Measurements from ENCODE around the gene CXCL11. TPM values are rescaled to one million over a fixed set of nuclear protein-coding genes. Genes with fewer than 3 reads are reported as not detected.

CXCL11 gene
- not detected in 2 replicates for polyA plus RNA-seq (2011; rRNA removed)
- not detected in 2 replicates for polyA plus RNA-seq (2012; cell fraction: cytosol; rRNA removed)
- not detected in 2 replicates for polyA plus RNA-seq (2012; cell fraction: nucleus; rRNA removed)
- not detected in 3 replicates for polyA plus RNA-seq (2017; fragmentation: RNase III; extraction: RNeasy Plus Mini Kit Qiagen cat#74134 plus additional on column Dnase treatment)
- polyA minus RNA-seq (2011; rRNA and poly(A)+ RNA removed): not detected in 2 replicates

- no peak within 1 kb of the TSS for H3K4me2 ChIP-seq
- H3K9me3 ChIP-seq: no peaks in the 10 kb centered on the region
- DNase-seq (ENCODE audit: low read depth in 1 of 2, low spot score in 1 of 2) (no peak), FAIRE-seq (no peak), ATAC-seq (no peak)
- POLR2A ChIA-PET: no interaction called here
- CTCF ChIA-PET: interaction anchor here (1.1 kb wide), 1 partner anchor 41 kb away, joined by 4 read pairs; no protein-coding TSS in a partner anchor
- 86% methylated on average over 2 of the region's 2 CpGs for WGBS (ENCODE audit: missing lambda C conversion rate)
- H3K27ac ChIP-seq: no peak within 1 kb of the TSS
- TF ChIP-seq SMC3 (IDR thresholded peaks at IDR 0.05) (no peak), FOXS1 (CRISPR knock-in tag; IDR thresholded peaks at IDR 0.05) (no peak), CHD2 (IDR thresholded peaks at IDR 0.05; ENCODE audit: low read length, partially characterized antibody) (no peak), EHMT2 (IDR thresholded peaks at IDR 0.05; ENCODE audit: low read depth) (no peak), CHD4 (IDR thresholded peaks at IDR 0.05; ENCODE audit: borderline replicate concordance) (no peak), RNF2 (IDR thresholded peaks at IDR 0.05; ENCODE audit: borderline replicate concordance, low read depth) (no peak), HDAC2 (IDR thresholded peaks at IDR 0.05) (no peak), ZNF302 (CRISPR knock-in tag; IDR thresholded peaks at IDR 0.05) (no peak), TFCP2L1 (CRISPR knock-in tag; IDR thresholded peaks at IDR 0.05) (no peak), SREBF2 (IDR thresholded peaks at IDR 0.05) (no peak), NR3C1 (IDR thresholded peaks at IDR 0.05) (no peak), KDM1A (IDR thresholded peaks at IDR 0.05; ENCODE audit: low read depth) (no peak), CBX2 (IDR thresholded peaks at IDR 0.05; ENCODE audit: borderline replicate concordance, low read depth) (no peak), TP53 (CRISPR knock-in tag; IDR thresholded peaks at IDR 0.05) (no peak), REST (IDR thresholded peaks at IDR 0.05) (no peak), ZSCAN20 (CRISPR knock-in tag; IDR thresholded peaks at IDR 0.05) (no peak), BHLHE40 (IDR thresholded peaks at IDR 0.05; ENCODE audit: low read depth, low read length) (no peak), ELK1 (IDR thresholded peaks at IDR 0.05; ENCODE audit: low read depth, low read length) (no peak), HOXA7 (CRISPR knock-in tag; IDR thresholded peaks at IDR 0.05) (no peak), RARB (CRISPR knock-in tag; IDR thresholded peaks at IDR 0.05) (no peak)
- no peak within 1 kb of the TSS for H3K4me3 ChIP-seq
- no peaks in the 10 kb centered on the region for H3K4me1 ChIP-seq
Measured at GRCh38 chr4:76035799-76036380, at the start of gene CXCL11. TSS of gene CXCL11 (minus strand) at chr4:76036070. CDS start at chr4:76035987, 83 bp downstream.

GRCh38 chr4:76084542-76084941 lies 48.7 kb upstream of the CXCL11 start:
- DNase-seq (ENCODE audit: low read depth in 1 of 2, low spot score in 1 of 2) (no peak), ATAC-seq (no peak), FAIRE-seq (no peak)
- WGBS (ENCODE audit: missing lambda C conversion rate): 57% methylated on average over 1 of the region's 1 CpG
- Histone ChIP-seq H3K9me3 (no peaks in the 10 kb centered on the region), H3K4me3 (no peak overlapping the region), H3K27ac (no peak overlapping the region), H3K4me1 (no peaks in the 10 kb centered on the region), H3K4me2 (no peak overlapping the region)
- CTCF ChIA-PET: interaction anchor here (1.0 to 2.0 kb wide), 3 partner anchors 13 to 89 kb away, joined by 3 to 6 read pairs (median 4); no protein-coding TSS in a partner anchor
- POLR2A ChIA-PET: no interaction called here
- TF ChIP-seq ESRRA (IDR thresholded peaks at IDR 0.05; ENCODE audit: borderline replicate concordance, low read length) (no peak), FOSL2 (IDR thresholded peaks at IDR 0.05) (no peak), FOSL2 (CRISPR knock-in tag; IDR thresholded peaks at IDR 0.05) (no peak), MAX (IDR thresholded peaks at IDR 0.05) (no peak), SMC3 (IDR thresholded peaks at IDR 0.05) (no peak), HOXA7 (CRISPR knock-in tag; IDR thresholded peaks at IDR 0.05) (no peak), POLR2A (IDR thresholded peaks at IDR 0.05; ENCODE audit: low read length) (no peak), EP300 (IDR thresholded peaks at IDR 0.05) (no peak), CHD4 (IDR thresholded peaks at IDR 0.05; ENCODE audit: borderline replicate concordance) (no peak), CEBPB (IDR thresholded peaks at IDR 0.05) (no peak), JUN (IDR thresholded peaks at IDR 0.05) (no peak), FOXS1 (CRISPR knock-in tag; IDR thresholded peaks at IDR 0.05) (no peak), BCL3 (IDR thresholded peaks at IDR 0.05) (no peak), ZC3H11A (IDR thresholded peaks at IDR 0.05) (no peak), MAZ (IDR thresholded peaks at IDR 0.05; ENCODE audit: borderline replicate concordance, low read depth, low read length) (no peak), NFE2L2 (conservative IDR thresholded peaks at IDR 0.05; ENCODE audit: low read length) (no peak), ELK1 (IDR thresholded peaks at IDR 0.05; ENCODE audit: low read depth, low read length) (no peak), KDM1A (IDR thresholded peaks at IDR 0.05; ENCODE audit: low read depth) (no peak), TP53 (CRISPR knock-in tag; IDR thresholded peaks at IDR 0.05) (no peak), RARB (CRISPR knock-in tag; IDR thresholded peaks at IDR 0.05) (no peak)

Data from A549 (cell line).